ENCODE results near the gene MDP1. TPM values are rescaled to one million over a fixed set of nuclear protein-coding genes. Genes with fewer than 3 reads are reported as not detected.
A peak's percentile ranks its signal among the peaks of the same experiment; 100 is the strongest.

MDP1 gene
- total and polyA plus RNA-seq, 2 experiments from 2014 or later = 39.3 to 70.5 TPM

DNA sequence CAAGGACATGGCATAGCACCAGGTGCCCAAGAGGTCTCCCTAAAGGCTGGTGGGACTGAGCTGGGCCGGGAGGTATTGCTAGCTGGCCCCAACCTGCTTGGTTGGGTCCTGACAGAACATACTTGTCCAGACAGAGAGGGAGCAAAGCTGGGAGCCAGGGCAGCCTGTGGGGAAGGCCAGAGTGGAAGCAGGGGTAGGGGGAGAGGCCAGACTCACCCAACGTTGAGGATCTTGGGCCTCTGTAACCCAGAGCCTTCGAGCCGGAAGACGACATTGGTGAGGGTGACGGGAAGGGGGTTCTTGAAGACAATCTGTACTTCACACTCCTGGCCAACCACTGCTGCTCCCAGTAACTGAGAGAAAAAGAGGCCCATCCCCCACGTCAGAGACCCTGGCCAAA is 38.1 kb upstream of the MDP1 start:
- no peak for DNase-seq (ENCODE audit: low read depth in 1 of 2, low spot score in 1 of 2)
- Histone ChIP-seq H3K27ac (no peak overlapping the region), H3K9me3 (ENCODE audit: low read depth) (no peaks in the 10 kb centered on the region), H3K4me3 (no peak overlapping the region), H3K36me3 (no peaks in the 10 kb centered on the region), H3K4me1 (ENCODE audit: low read depth) (peaks cover 18% of the 10 kb centered on the region), H3K27me3 (no peaks in the 10 kb centered on the region)
- TF ChIP-seq, protein P1, sequence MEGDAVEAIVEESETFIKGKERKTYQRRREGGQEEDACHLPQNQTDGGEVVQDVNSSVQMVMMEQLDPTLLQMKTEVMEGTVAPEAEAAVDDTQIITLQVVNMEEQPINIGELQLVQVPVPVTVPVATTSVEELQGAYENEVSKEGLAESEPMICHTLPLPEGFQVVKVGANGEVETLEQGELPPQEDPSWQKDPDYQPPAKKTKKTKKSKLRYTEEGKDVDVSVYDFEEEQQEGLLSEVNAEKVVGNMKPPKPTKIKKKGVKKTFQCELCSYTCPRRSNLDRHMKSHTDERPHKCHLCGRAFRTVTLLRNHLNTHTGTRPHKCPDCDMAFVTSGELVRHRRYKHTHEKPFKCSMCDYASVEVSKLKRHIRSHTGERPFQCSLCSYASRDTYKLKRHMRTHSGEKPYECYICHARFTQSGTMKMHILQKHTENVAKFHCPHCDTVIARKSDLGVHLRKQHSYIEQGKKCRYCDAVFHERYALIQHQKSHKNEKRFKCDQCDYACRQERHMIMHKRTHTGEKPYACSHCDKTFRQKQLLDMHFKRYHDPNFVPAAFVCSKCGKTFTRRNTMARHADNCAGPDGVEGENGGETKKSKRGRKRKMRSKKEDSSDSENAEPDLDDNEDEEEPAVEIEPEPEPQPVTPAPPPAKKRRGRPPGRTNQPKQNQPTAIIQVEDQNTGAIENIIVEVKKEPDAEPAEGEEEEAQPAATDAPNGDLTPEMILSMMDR (IDR thresholded peaks at IDR 0.05; ENCODE audit: low read depth, low read length) = no peak

DNA sequence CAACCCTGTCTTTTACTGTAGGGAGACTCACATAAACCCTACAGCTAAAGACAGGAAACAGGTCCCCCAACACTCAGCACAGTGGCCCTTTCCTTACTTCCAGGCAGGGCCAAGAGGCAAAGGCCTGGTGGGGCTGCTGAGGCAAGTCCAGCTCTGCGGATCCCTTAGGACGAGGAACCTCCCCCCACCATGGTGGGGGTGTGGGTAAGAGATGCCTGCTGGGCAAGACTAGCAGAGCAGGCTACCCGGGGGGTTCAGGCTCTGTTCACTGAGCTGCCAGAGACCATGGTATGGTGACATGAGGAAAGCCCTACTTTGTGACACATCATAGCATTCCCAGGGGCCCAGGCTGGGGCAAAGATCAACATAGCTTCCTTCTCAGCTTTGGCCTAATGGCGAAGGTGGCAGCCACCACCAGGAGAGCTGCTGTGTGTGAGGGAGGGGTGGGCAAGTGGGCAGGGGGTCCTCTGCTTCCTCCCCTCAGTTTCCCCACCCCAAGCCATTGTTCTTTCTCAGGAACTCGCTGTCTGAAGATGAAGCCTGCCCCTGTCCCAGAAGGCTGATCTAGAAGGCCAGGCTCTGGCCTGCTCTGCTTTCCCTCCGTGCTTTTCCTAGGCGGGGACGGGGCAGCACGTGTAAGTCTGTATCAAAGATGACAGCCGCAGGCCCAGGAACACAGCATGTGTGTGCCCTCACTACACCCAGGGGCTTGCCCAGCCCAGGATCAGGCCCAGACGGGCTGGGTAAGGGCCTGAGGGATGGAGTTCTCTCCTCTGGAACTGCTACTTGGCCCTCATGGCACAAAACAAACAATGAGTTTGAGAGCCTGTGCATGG is 36.6 kb upstream of the MDP1 start:
- TF ChIP-seq, protein P1 (IDR thresholded peaks at IDR 0.05; ENCODE audit: low read depth, low read length) = no peak
- no peaks in the 10 kb centered on the region for H3K9me3 ChIP-seq (ENCODE audit: low read depth)
- no peak overlapping the region for H3K4me3 ChIP-seq
- no peak for DNase-seq (ENCODE audit: low read depth in 1 of 2, low spot score in 1 of 2)
- H3K27ac ChIP-seq = no peak overlapping the region
- no peaks in the 10 kb centered on the region for H3K36me3 ChIP-seq
- H3K4me1 ChIP-seq (ENCODE audit: low read depth) = peaks cover 12% of the 10 kb centered on the region
- no peaks in the 10 kb centered on the region for H3K27me3 ChIP-seq

DNA sequence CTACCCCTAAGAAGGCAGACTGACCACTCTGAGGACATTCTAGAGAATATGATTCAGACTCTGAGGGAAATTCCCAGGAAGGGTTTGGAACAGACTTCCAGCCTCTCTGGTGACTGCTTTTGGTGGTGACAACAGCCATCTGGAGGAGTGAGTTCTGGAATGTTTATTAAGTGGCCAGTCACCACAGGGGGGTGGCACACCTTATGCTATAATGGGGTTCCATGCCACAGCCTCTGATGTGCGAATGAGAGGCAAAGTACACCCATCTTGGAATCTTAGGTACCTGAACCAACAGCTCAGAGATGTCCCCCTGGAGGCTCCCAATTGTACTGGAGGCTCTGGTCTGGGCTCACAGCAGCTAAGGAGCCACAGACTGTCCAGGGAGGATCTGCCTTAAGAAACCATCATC is 36.0 kb upstream of the MDP1 start:
- no peaks in the 10 kb centered on the region for H3K27me3 ChIP-seq
- peaks cover 6% of the 10 kb centered on the region for H3K4me1 ChIP-seq (ENCODE audit: low read depth)
- TF ChIP-seq, protein P1 (IDR thresholded peaks at IDR 0.05; ENCODE audit: low read depth, low read length) = peak; percentile 11
- peak in 1 of 2 donors; percentile 23 for DNase-seq (ENCODE audit: low read depth in 1 of 2, low spot score in 1 of 2)
- H3K36me3 ChIP-seq = no peaks in the 10 kb centered on the region
- no peak overlapping the region for H3K4me3 ChIP-seq
- no peaks in the 10 kb centered on the region for H3K9me3 ChIP-seq (ENCODE audit: low read depth)
- H3K27ac ChIP-seq = no peak overlapping the region

DNA sequence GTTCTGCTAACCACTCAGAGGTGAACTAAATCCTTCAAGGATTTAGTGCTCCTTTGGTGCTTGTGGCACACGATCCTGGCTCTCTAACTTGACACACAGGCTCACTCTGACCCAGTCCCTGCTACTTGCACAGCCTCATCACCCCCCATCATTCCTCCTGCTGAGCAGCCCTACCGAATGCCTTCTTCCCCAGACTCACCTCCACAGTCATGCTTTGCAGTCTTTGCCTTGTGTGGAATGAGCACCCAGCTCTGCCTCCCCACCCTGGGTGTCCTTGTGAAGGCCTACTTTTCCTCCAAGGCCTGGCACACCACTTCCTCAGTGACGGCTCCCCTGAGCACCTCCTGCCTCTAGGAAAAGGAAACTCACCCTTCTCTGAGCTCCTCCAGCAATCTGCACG is 34.5 kb upstream of the MDP1 start:
- DNase-seq (ENCODE audit: low read depth in 1 of 2, low spot score in 1 of 2) = no peak
- H3K4me3 ChIP-seq = no peak overlapping the region
- H3K27me3 ChIP-seq = no peaks in the 10 kb centered on the region
- no peaks in the 10 kb centered on the region for H3K9me3 ChIP-seq (ENCODE audit: low read depth)
- no peaks in the 10 kb centered on the region for H3K4me1 ChIP-seq (ENCODE audit: low read depth)
- TF ChIP-seq, protein P1 (IDR thresholded peaks at IDR 0.05; ENCODE audit: low read depth, low read length) = no peak
- no peaks in the 10 kb centered on the region for H3K36me3 ChIP-seq
- H3K27ac ChIP-seq = no peak overlapping the region

DNA sequence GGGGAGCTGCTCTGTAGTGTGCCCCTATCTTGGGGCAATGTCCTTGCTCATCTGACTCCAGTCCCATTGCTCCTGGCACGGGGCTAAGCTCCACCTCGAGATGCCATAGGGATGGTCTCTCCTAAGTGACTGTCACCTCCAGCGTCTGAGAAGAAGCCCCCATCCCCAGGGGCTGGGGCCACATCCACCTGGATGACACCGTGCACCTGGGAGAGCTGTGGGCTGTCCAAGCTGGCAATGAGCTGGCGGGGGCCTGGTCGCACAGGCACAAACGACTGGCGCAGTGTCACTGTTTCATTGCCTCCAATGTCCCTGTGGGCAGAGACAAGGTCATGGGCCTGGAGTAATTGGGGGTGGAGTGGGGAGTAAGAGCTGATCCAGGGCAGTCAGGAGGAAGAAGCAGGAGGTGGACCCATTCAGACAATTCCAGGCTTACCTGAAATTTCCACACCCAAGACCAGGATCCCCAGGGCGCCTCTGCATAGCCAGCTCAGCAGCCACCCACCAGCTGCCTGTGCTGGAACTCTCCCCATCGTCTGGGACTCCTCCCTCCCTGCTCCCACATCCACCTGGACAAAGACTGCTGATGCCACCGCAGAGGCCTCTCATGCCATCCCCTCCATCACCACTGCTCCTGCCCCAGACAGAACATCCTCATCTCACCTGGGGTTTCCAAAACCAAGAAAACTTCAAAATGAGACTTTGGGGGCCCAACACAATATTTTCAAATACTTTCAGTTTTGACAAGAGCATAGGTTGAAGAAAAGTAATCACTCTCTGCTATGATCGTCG is 33.6 kb upstream of the MDP1 start:
- Histone ChIP-seq H3K36me3 (no peaks in the 10 kb centered on the region), H3K27ac (no peak overlapping the region), H3K9me3 (ENCODE audit: low read depth) (no peaks in the 10 kb centered on the region), H3K4me3 (no peak overlapping the region), H3K27me3 (no peaks in the 10 kb centered on the region), H3K4me1 (ENCODE audit: low read depth) (no peaks in the 10 kb centered on the region)
- TF ChIP-seq, protein P1 (IDR thresholded peaks at IDR 0.05; ENCODE audit: low read depth, low read length) = no peak
- DNase-seq (ENCODE audit: low read depth in 1 of 2, low spot score in 1 of 2) = no peak

Data from cardiac muscle cell (in vitro differentiated cells and primary cell).